Suprapubic skin (tissue), 4 donors: ENCODE data around the gene SSR2. TPM values are rescaled to one million over a fixed set of nuclear protein-coding genes. Genes with fewer than 3 reads are reported as not detected.

ENCODE experiments used
- DNase-seq, 2 donors: peaks; one replicate each; pipeline ENCODE4 v3.0.0-alpha.2; 2019; ENCODE audit warnings: low spot score in 2 of 2
- H3K27ac ChIP-seq: fragments of 200-600 bp; sonication (generic); one replicate; pipeline ENCODE4 v1.5.1; 2019
- H3K27me3 ChIP-seq: fragments of 200-600 bp; sonication (generic); one replicate; pipeline ENCODE4 v1.5.1; 2019
- H3K36me3 ChIP-seq: fragments of 200-600 bp; sonication (generic); one replicate; pipeline ENCODE4 v1.5.1; 2019
- H3K4me1 ChIP-seq: fragments of 200-600 bp; sonication (generic); one replicate; pipeline ENCODE4 v1.5.1; 2019
- H3K4me3 ChIP-seq: fragments of 200-600 bp; sonication (generic); one replicate; pipeline ENCODE4 v1.5.1; 2019; ENCODE audit warnings: mild to moderate bottlenecking
- H3K9me3 ChIP-seq: fragments of 200-600 bp; sonication (generic); one replicate; pipeline ENCODE4 v1.5.1; 2019
- EP300 ChIP-seq: sonication (generic); formaldehyde crosslinking; IDR thresholded peaks from one replicate; pipeline ENCODE4 v1.6.1; 2017; ENCODE audit warnings: antibody characterized with exemption
- POLR2A ChIP-seq, 2 donors: fragments of 450-650 bp; IDR thresholded peaks; one replicate each; pipeline ENCODE4 v1.6.1; 2017; ENCODE audit warnings: antibody characterized with exemption in 2 of 2, mild to moderate bottlenecking in 2 of 2, moderate library complexity in 2 of 2
- POLR2AphosphoS5 ChIP-seq, 3 donors: sonication (generic); formaldehyde crosslinking; IDR thresholded peaks; one replicate each; pipeline ENCODE4 v1.6.1; 2017; ENCODE audit warnings: antibody characterized with exemption in 3 of 3
- WGBS: methylation state at CpG from one replicate; pipeline ENCODE4 v1.1.5; 2018; 5-methylcytosine and 5-hydroxymethylcytosine counted together
- total RNA-seq, 4 donors: library from RNA; depleted of rRNA; stranded (reverse); fragments of >200 nt; gene quantifications; one replicate each; pipeline ENCODE4 v1.1.0, GENCODE V29; 2016
- TF ChIP-seq, protein P1 (sequence below), 2 donors: fragments of 200-600 bp in 1 of 2; fragments of 450-650 bp in 1 of 2; sonication (generic) in 1 of 2; IDR thresholded peaks; one replicate each; pipeline ENCODE4 v1.5.1; 2016 to 2019; ENCODE audit warnings: antibody characterized with exemption in 2 of 2, mild to moderate bottlenecking in 1 of 2, moderate library complexity in 1 of 2

Gene SSR2
- total RNA-seq, 4 donors from 2014 or later, result 160 to 278 (median 240) TPM

DNA sequence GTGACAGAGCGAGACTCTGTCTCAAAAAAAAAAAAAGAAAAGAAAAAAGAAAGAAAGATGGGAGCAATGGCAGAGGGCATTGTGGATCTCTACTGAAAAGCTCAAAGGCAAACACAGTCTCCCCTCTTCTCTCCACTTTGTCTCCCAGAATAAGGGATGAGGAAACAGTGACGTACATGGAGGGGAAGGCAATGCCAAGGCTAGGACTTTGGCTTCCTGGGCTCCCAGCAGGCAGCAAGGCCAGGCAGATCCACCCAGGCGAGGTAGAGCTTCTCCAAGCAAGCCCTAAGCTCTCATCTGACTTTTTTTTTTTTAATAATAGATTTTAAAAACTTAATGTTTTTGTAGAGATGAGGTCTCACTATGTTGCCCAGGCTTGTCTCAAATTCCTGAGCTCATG is 47.0 kb downstream of the SSR2 start:
- Histone ChIP-seq H3K27ac (peak overlapping the region; percentile 45), H3K27me3 (no peaks in the 10 kb centered on the region), H3K9me3 (no peaks in the 10 kb centered on the region), H3K36me3 (peaks cover 8% of the 10 kb centered on the region), H3K4me3 (peak overlapping the region; percentile 90), H3K4me1 (peaks cover 83% of the 10 kb centered on the region)
- TF ChIP-seq POLR2AphosphoS5 (IDR thresholded peaks at IDR 0.05) (no peak), POLR2A (IDR thresholded peaks at IDR 0.05) (no peak)
- 64% methylated on average over 3 of the region's 3 CpGs for WGBS
- DNase-seq, result no peak

DNA sequence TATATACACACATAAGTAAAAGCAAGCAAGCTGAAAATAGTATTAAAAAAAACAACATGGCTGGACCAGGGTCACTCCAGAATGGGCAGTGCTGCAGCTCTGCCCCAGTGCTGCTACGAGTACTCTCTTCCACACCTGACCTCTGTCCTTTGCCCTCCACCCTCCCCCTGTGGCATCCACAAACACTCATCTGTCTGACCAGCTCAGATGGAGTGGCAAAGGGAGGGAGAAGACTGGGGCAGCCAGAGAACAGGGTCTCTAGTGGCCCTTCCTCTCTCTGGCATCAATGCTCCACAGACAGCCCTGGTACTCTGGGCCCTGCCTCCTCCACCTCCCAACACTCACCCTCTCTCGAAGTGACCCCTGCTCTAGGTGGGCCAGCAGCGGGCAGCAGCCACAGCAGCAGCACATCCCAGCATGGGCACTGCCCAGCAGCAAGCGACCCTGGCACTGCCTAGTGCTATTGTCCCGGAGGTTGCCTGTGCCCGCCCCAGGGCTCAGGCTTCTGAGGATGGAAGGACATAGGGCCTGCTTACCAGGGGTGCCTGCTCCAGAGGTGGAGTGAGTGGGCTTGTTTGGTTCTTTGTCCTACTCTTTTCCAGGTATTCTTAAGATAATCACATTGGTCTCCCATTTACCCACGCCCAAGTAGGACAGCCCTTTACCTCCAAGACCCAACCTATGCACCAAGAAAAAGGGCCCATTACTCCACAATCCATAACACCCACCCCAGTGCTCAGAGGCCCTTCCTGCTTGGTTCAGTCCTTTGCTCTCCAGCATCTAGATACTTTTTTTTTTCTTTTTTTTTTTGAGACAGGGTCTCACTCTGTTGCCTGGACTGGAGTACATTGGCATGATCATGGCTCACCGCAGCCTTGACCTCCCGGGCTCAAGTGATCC is 48.6 kb downstream of the SSR2 start:
- Histone ChIP-seq H3K4me3 (no peak overlapping the region), H3K27ac (no peak overlapping the region), H3K27me3 (no peaks in the 10 kb centered on the region), H3K9me3 (no peaks in the 10 kb centered on the region), H3K36me3 (peaks cover 21% of the 10 kb centered on the region), H3K4me1 (peaks cover 95% of the 10 kb centered on the region)
- 79% methylated on average over 6 of the region's 9 CpGs for WGBS
- TF ChIP-seq, protein P1, sequence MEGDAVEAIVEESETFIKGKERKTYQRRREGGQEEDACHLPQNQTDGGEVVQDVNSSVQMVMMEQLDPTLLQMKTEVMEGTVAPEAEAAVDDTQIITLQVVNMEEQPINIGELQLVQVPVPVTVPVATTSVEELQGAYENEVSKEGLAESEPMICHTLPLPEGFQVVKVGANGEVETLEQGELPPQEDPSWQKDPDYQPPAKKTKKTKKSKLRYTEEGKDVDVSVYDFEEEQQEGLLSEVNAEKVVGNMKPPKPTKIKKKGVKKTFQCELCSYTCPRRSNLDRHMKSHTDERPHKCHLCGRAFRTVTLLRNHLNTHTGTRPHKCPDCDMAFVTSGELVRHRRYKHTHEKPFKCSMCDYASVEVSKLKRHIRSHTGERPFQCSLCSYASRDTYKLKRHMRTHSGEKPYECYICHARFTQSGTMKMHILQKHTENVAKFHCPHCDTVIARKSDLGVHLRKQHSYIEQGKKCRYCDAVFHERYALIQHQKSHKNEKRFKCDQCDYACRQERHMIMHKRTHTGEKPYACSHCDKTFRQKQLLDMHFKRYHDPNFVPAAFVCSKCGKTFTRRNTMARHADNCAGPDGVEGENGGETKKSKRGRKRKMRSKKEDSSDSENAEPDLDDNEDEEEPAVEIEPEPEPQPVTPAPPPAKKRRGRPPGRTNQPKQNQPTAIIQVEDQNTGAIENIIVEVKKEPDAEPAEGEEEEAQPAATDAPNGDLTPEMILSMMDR (IDR thresholded peaks at IDR 0.05), result no peak
- TF ChIP-seq EP300 (no peak), POLR2AphosphoS5 (IDR thresholded peaks at IDR 0.05) (no peak), POLR2A (IDR thresholded peaks at IDR 0.05) (no peak)
- DNase-seq, result no peak

DNA sequence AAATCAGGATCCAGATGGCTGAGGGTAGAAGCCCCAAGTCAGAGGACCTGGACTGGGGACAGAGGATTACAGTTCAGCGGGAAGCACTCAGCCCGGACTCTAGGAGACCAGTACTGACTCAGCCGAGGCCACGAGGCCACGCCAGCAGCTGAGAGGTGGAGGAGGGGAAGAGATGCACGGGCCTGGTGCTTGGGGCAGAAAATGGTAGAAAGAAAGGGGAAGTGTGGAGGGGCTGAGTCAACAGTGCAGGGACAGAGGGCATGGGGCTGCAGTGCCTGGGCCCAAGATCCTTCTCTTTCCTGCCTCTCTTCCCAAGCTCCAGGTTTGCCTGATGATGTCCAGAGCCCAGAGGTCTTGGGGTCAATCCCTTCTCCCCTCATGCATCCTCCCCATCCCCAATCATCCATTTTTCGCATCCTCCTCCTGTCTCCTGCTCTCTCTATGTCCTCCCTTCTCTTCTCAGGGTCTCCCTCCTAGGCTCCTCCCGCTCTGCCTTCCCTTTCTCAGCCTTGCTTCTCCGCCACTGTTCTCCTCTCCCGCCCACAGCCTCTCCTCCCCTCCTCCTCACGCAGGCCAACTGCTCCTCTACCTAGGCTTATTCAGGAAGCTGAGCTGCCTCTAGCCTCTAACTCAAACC is 50.1 kb downstream of the SSR2 start:
- Histone ChIP-seq H3K27ac (peak overlapping the region; percentile 52), H3K36me3 (peaks cover 34% of the 10 kb centered on the region), H3K9me3 (no peaks in the 10 kb centered on the region), H3K4me1 (peaks cover 80% of the 10 kb centered on the region), H3K27me3 (no peaks in the 10 kb centered on the region), H3K4me3 (no peak overlapping the region)
- 42% methylated on average over 11 of the region's 11 CpGs for WGBS
- DNase-seq, result peak in 1 of 2 donors; percentile 76
- TF ChIP-seq EP300 (no peak), POLR2A (IDR thresholded peaks at IDR 0.05) (no peak), POLR2AphosphoS5 (IDR thresholded peaks at IDR 0.05) (no peak)
- TF ChIP-seq, protein P1 (IDR thresholded peaks at IDR 0.05), result no peak

DNA sequence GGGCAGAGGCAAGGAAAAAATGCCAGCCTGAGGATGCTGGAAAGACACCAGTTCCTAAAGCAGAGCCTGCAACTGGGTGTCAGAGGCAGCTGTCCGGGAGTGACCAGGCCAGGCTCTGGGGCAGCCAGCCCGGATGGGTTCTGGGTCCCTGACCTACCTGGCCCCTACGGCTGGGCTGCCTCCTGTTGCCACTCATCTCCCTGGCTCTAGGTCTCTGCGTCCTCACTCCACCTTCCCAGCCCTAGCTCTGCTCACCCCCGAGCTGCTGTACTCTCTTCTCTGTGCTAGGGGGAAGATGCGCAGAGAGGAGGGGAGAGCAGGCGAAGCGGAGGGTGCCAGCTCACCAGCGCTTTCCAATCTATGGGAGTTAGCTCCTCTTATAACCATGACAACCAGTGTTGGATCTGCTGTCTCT is 51.4 kb downstream of the SSR2 start:
- no peaks in the 10 kb centered on the region for H3K9me3 ChIP-seq
- H3K36me3 ChIP-seq, result peaks cover 47% of the 10 kb centered on the region
- 83% methylated on average over 9 of the region's 9 CpGs for WGBS
- no peak for DNase-seq
- peak overlapping the region; percentile 52 for H3K27ac ChIP-seq
- no peak overlapping the region for H3K4me3 ChIP-seq
- H3K4me1 ChIP-seq, result peaks cover 68% of the 10 kb centered on the region
- no peaks in the 10 kb centered on the region for H3K27me3 ChIP-seq
- no peak for TF ChIP-seq POLR2A (IDR thresholded peaks at IDR 0.05)
- TF ChIP-seq, protein P1 (IDR thresholded peaks at IDR 0.05), result no peak
- no peak for TF ChIP-seq POLR2AphosphoS5 (IDR thresholded peaks at IDR 0.05)
- TF ChIP-seq EP300, result no peak

DNA sequence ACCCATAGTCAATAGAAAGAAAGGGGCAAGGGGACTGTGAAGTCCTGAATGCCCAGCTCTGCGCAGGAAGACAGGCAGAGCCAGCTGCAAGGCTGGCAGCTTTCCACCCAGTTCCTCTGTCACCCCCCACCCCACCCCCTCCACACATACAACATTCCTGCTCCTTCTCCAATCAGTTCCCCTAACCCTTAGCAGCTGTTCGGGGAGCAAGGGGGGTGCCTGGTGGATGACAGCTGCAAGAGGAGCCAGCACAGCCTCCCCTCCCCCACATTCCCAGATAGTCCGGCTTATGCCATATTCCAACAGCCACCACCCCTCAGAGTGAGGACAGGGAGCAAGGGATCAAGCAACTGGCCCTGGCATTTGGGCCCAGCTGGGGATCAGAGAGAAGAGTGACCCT is 52.1 kb downstream of the SSR2 start:
- no peak for DNase-seq

More for the DNA sequence above, 52.1 kb downstream of the SSR2 start:
- TF ChIP-seq POLR2A (IDR thresholded peaks at IDR 0.05), result no peak
- TF ChIP-seq, protein P1 (IDR thresholded peaks at IDR 0.05), result no peak
- TF ChIP-seq POLR2AphosphoS5 (IDR thresholded peaks at IDR 0.05), result no peak
- no peak for TF ChIP-seq EP300
- Histone ChIP-seq H3K9me3 (no peaks in the 10 kb centered on the region), H3K27ac (peak overlapping the region; percentile 63), H3K36me3 (peaks cover 54% of the 10 kb centered on the region), H3K4me1 (peaks cover 61% of the 10 kb centered on the region), H3K27me3 (no peaks in the 10 kb centered on the region), H3K4me3 (no peak overlapping the region)
- 61% methylated on average over 3 of the region's 3 CpGs for WGBS
